ENCODE data around the gene PRPF8.
"Not testable (repeated sequence)": the region's sequence is repeated elsewhere in the genome, so short reads cannot be mapped to it uniquely, and the experiment has no call there.

Gene PRPF8

DNA sequence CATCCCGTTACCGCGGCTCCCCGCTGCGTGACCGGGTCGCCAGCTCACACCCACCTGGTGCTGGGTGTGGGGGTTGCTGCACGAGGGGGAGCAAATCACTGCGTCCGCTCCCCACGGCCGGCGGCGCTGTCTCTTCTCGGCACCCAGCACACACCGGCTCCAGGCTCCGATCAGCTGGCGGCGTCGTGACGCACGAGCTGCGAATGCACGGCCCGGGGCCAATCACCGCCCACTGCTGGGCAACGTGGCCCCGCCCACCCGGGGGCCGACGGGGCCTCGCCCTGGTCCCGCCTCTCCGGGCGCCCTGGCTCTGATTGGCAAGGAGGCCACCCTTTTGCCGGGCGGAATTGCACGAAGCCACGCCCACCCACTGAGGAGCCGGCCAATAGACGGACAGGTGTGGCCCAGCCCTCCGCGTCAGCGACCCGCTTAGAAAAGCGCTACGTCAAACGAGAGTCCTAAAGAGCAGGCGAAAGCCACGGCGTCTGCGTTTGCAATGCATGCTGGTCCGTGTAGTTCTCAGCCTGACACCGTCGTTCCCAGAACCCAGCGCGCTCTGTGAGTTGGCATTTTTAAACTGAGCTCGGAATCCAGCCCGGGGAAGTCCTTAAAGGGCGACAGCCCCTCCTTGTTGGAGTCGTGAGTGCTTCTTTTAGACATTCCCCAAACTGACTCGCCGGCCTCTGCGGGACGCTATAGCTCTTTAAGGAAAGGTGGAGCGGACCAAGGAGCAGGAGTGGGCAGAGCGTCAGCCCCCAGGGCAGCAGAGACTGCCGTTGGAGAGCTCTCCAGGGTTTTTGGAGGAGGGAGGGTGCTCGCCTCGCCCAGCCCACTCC, 31.6 kb upstream of the PRPF8 start:
- peak; percentile 100 for DNase-seq (ENCODE audit: low read depth)

- no peak for DNase-seq (ENCODE audit: low read depth)
Measured at GRCh38 chr17:1715803-1716075, 31.1 kb upstream of the PRPF8 start.

DNA sequence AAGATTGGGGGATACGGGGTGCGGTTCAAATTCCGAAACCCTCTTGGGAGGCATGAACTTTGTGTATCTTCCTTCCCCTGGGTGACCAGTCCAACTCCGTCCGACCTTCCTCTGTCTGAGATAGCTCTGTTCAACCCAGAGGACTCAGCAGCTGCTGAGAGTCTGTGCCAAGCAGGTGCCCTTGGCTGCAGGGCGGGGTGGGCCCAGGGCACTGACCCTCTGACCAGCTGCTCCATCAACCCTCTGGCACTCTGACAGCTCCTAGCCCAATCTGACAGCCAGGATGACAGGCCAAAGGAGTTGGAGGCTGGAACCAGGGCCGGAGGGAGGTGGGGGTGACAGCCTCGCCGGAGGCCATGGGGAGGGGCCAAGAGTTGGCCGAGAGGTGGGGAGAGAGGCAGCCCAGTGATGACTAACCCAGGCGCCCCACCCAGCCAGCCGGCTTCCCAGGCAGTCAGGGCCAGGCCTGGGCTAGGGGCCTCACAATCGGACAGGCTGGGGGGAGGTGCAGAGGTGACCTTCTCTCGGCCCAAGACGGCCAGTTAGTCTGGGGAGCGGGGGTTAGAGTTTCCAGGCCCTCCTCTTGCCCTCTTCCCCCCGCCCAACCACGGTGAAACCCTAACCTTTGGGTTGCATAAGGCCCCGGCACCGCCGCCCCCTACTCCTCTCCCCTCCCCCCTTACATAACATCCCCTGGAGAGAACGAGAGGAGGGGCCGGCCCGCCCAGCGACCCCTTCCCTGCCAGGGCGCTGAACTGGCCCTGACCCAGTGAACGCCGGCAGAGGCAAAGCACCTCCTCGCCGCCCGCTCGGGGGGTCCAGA, 30.5 kb upstream of the PRPF8 start:
- peak; percentile 43 for DNase-seq (ENCODE audit: low read depth)

GRCh38 chr17:1714427-1714979, 29.8 kb upstream of the PRPF8 start:
- DNase-seq (ENCODE audit: low read depth), result no peak

GRCh38 chr17:1713878-1714426, 29.3 kb upstream of the PRPF8 start:
- DNase-seq (ENCODE audit: low read depth), result no peak

- no peak for DNase-seq (ENCODE audit: low read depth)
Measured at GRCh38 chr17:1713160-1713877, 28.7 kb upstream of the PRPF8 start.

DNA sequence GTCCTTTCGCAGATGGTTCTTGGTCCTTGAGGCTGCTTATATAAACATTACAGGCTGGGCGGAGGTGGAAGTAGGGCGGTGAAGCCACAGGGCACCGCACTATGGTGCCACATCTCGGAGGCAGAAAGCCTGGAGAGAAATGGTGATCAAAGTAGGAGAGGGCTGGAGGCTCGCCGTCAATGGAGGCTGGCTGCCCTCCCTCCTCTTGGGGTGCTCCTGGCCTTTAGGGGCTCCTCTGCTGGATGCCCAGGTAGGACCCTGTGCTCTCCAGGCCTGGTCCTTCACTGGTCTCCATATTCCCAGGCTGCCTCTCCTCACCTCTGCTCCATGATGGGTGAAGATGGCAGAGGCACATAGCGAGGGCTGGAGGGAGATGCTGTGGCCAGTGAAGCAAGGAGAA, 27.6 kb upstream of the PRPF8 start:
- no peak for DNase-seq (ENCODE audit: low read depth)

DNA sequence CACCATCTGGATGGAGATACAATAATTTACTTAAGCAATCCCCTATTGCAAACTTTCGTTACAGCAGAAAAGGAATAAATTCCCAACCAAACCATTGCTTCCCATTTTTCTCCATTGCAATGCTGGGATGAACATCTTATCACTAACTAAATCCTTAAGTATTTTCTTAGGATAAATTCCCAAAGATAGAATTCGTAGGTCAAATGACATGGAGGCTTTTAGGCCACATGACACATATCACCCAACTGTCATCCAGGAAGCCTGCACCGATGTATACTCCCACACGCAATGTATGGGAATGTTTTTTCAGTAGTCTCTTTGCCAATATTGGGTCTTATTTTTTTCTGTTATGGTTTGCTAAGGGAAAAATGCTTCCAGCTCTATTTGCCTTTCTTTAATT, 27.1 kb upstream of the PRPF8 start:
- no peak for DNase-seq (ENCODE audit: low read depth)

- DNase-seq (ENCODE audit: low read depth), result no peak
Measured at GRCh38 chr17:1710807-1711553, 26.3 kb upstream of the PRPF8 start.

- DNase-seq (ENCODE audit: low read depth), result no peak
Measured at GRCh38 chr17:1709971-1710806, 25.5 kb upstream of the PRPF8 start, which contains the start of gene TLCD2. TLCD2 (minus strand) TSS chr17:1710377; CDS start chr17:1710242, 135 bp downstream.

DNA sequence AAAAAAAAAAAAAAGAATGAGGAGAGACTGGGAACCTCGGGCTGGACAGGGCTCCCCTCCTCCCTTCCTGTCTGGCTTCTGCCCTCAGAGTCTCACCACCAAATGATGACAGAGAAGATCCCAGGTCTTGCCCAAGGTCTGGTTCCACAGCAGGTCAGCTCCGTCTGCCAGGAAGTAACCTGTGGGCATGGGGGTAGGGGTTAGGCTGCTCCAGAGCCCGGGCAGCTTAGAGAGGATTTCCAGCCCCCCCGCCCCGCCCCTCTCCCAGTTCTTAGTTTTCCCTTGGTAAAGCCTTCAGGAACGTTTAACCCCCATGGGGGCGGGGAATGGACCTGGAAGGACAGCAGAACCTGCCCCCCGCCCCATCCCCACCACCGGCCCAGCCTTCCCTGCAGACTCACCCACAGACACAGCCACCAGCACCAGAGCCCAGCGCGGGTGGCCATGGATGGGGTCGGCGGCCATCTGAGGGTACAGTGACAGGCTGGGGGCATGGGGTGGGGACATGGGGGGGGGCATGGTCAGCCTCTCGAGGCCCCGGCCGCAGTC, 24.8 kb upstream of the PRPF8 start:
- no peak for DNase-seq (ENCODE audit: low read depth)

GRCh38 chr17:1708791-1709346, 24.2 kb upstream of the PRPF8 start:
- not testable (repeated sequence) for DNase-seq (ENCODE audit: low read depth)

DNA sequence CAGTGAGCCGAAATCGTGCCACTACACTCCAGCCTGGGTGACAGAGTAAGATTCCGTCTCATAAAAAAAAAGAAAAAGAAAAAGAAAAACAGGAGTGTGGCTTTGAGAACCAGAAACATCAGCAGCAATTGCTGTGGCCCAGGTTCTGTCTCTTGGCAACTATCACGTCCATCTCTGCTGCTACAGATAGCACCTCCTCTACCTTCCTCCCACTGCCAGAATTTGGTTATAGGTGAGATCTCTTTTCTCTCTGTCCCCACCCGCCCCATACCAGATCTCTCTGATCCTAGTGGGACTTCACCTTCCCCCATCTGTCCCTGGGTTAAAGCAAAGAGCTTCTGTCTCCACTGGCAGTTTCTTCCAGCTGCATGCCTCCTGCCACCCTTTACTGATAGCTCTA, 22.4 kb upstream of the PRPF8 start:
- DNase-seq (ENCODE audit: low read depth), result no peak

DNA sequence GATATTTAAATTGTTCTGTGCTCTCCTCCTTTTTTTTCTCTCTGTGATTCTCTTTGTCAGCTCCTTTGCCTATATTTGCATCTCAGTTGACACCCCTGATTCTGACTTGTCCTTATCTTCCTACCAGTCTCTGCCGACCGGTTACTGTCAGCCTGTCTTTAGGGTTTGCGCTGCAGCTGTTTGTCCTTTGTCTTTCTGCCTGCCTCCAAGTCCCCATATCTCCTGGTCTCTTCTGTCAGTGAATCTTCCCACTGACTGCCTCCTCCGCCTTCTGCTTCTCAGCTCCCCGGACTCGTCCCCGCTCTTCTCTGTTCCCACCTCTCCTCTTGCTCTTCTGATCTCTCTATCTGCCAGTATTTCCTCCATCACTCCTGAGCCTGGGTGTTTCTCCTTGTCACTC, 20.3 kb upstream of the PRPF8 start:
- DNase-seq (ENCODE audit: low read depth), result no peak

DNA sequence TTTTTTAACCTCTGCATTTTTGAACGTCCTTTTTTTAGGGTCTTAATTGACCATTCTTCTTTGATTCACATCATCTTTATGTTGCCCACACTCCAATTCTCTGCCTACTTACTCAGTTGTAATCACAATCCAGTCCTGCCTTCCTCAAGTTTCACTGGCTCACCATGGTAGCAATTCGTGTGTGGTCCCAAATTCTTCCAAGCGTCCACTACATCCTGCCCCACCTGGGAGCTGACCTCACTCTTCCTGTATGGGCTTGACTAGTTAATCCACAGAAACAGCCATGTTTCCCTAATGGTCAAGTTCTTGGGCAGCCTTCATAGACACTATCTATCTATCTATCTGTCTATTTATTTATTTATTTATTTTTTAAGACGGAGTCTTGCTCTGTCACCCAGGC, 18.4 kb upstream of the PRPF8 start:
- DNase-seq (ENCODE audit: low read depth), result no peak

DNA sequence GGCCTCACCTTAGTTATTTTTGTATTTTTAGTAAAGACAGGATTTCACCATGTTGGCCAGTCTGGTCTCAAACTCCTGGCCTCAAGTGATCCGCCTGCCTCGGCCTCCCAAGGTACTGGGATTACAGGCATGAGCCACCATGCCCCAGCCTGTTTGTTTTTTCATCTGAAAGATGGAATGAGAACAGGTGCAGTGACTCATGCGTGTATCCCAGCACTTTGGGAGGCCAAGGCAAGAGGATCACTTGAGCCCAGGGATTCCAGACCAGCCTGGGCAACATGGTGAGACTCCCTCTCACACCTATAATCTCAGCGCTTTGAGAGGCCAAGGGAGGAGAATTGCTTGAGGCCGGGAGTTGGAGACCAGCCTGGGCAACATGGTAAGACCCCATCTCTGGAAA, 15.2 kb upstream of the PRPF8 start:
- not testable (repeated sequence) for DNase-seq (ENCODE audit: low read depth)

DNA sequence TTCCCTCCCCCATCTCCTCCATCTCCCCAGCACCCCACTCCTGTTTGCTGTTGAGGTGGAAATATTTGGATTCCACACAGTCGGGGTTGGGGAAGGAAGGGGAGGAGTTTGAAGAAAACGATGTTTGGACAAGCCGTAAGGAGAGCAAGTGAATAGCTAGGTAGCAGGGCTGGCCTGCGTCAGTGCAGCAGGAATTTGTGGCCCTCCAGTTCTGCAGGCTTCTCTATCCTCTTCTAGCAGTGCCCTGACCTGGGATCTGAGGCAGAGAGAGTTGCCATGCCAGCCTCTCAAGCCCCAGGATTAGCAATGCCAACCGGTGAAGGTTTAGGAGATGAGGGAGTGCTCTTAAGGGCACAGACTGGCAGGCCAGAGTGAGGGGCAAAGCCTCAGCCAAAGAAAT, 13.0 kb upstream of the PRPF8 start:
- no peak for DNase-seq (ENCODE audit: low read depth)

DNA sequence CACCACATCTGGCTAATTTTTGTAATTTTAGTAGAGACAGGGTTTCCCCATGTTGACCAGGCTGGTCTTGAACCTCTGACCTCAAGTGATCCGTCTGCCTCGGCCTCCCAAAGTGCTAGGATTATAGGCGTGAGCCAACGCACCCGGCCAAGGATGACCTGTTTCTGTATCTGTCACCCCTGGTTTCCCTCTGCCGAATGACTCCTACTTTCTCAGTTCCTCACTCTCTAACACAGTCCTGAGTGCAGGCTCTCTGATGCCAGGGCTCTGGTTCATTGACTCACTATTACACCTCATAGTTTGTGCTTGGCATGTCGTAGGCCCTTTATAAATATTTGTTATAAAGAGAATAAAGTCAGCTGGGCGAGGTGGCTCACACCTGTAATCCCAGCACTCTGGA, 10.7 kb upstream of the PRPF8 start:
- no peak for DNase-seq (ENCODE audit: low read depth)

DNA sequence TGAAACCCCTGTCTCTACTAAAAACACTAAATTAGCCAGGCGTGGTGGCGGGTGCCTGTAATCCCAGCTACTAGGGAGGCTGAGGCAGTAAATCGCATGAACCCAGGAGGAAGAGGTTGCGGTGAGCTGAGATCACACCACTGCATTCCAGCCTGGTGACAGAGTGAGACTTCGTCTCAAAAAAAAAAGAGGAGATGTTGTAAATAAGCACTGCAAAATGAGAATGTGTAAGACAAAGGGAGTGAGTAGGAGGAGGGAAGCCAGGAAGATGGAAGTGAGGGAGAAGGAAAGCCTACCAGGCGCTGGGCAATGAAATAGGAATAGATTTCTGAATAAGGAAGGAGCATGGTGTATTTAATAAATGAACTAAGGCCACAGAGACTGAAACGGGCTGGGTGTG, 8.7 kb upstream of the PRPF8 start:
- DNase-seq (ENCODE audit: low read depth), result no peak
